BJ (cell line): ENCODE results near the gene ECSIT. TPM values are rescaled to one million over a fixed set of nuclear protein-coding genes. Genes with fewer than 3 reads are reported as not detected.
"Not testable (repeated sequence)": the region's sequence is repeated elsewhere in the genome, so short reads cannot be mapped to it uniquely, and the experiment has no call there.

ENCODE experiments used
- CTCF ChIA-PET: fragments of 350-600 bp; formaldehyde crosslinking; extraction: SDS; loops from one replicate; lab custom pipeline; 2021; ENCODE audit warnings: antibody characterized with exemption, inconsistent platforms; lab: Yijun Ruan, JAX
- POLR2A ChIA-PET: fragments of 300-600 bp; sonication (Branson Sonifier 250); formaldehyde crosslinking; extraction: SDS; loops from one replicate; lab custom pipeline; 2021; ENCODE audit warnings: antibody characterized with exemption; lab: Charles Lee
- DNase-seq: peaks from one replicate; pipeline ENCODE4 v3.0.0-alpha.2; 2011; ENCODE audit warnings: low read depth
- H3K27me3 ChIP-seq: 2 replicates; pipeline ENCODE4 v1.6.0; 2011; ENCODE audit warnings: low read length; ENCODE audit not compliant: control insufficient read depth, insufficient read depth
- H3K36me3 ChIP-seq: 2 replicates; pipeline ENCODE4 v1.5.1; 2011; ENCODE audit warnings: low read length; ENCODE audit not compliant: control insufficient read depth, insufficient read depth
- H3K4me3 ChIP-seq: 2 replicates; pipeline ENCODE4 v1.5.1; 2011; ENCODE audit warnings: low read depth, mild to moderate bottlenecking, control low read depth, low read length
- polyA plus RNA-seq: library from polyadenylated mRNA; depleted of rRNA; stranded (reverse); fragments of >200 nt; gene quantifications from 2 replicates; pipeline ENCODE4 v1.2.3, GENCODE V29; 2011
- TF ChIP-seq, protein P1 (sequence below): IDR thresholded peaks from 2 replicates; pipeline ENCODE4 v1.5.1; 2011; ENCODE audit warnings: low read depth, mild to moderate bottlenecking, control low read depth, inconsistent platforms, low read length, moderate library complexity; ENCODE audit not compliant: insufficient read depth

Gene ECSIT
- polyA plus RNA-seq, 1 experiment, result 45.2 TPM

DNA sequence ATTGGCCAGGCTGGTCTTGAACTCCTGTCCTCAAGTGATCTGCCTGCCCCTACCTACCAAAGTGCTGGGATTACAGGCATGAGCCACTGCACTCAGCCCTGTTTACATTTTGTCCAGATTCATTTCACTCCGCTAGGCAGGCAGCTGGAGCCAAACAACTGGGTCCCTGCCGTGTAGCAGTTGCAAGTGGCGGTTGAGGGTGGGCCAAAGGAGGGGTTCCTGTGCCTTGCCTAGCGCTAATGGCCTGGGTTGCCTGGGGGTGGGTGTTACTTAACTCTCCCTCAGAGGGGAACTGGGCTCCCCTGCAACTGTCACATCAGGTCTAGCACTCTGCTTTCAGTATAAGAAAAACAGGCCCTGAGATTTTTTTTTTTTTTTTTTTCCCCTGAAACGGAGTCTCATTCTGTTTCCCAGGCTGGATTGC lies 41.1 kb upstream of the ECSIT start:
- ChIA-PET POLR2A (no interaction called here), CTCF (interaction anchor here (0.9 to 3.6 kb wide), 2 partner anchors 10 to 18 kb away, joined by 3 to 14 read pairs; partner anchors contain the start of gene ELOF1)
- DNase-seq, result no peak
- Histone ChIP-seq H3K27me3 (no peaks in the 10 kb centered on the region), H3K4me3 (no peak overlapping the region), H3K36me3 (no peaks in the 10 kb centered on the region)
- TF ChIP-seq, protein P1, sequence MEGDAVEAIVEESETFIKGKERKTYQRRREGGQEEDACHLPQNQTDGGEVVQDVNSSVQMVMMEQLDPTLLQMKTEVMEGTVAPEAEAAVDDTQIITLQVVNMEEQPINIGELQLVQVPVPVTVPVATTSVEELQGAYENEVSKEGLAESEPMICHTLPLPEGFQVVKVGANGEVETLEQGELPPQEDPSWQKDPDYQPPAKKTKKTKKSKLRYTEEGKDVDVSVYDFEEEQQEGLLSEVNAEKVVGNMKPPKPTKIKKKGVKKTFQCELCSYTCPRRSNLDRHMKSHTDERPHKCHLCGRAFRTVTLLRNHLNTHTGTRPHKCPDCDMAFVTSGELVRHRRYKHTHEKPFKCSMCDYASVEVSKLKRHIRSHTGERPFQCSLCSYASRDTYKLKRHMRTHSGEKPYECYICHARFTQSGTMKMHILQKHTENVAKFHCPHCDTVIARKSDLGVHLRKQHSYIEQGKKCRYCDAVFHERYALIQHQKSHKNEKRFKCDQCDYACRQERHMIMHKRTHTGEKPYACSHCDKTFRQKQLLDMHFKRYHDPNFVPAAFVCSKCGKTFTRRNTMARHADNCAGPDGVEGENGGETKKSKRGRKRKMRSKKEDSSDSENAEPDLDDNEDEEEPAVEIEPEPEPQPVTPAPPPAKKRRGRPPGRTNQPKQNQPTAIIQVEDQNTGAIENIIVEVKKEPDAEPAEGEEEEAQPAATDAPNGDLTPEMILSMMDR, result no peak

DNA sequence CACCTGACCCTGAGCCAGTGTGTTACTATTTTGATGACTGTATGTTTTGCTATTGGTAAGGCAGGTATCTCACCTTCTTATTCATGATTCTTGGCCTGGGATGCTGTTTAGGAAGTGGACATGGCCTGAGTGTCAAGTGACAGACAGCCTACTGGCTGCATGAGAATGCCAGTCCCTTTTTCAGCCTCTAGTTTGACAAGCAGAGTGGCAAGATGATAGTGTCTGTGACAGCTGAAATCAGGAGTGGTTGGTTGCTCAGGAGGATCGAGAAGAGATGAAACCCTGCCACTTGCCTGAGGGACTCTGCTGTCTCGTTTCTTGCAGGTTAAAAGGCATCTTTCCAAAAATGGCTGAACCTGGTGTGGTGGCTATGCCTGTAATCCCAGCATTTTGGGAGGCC lies 37.2 kb upstream of the ECSIT start:
- DNase-seq, result no peak
- TF ChIP-seq, protein P1, result no peak
- CTCF ChIA-PET, result no interaction called here
- H3K27me3 ChIP-seq, result no peaks in the 10 kb centered on the region
- H3K4me3 ChIP-seq, result no peak overlapping the region
- POLR2A ChIA-PET, result no interaction called here
- H3K36me3 ChIP-seq, result no peaks in the 10 kb centered on the region

DNA sequence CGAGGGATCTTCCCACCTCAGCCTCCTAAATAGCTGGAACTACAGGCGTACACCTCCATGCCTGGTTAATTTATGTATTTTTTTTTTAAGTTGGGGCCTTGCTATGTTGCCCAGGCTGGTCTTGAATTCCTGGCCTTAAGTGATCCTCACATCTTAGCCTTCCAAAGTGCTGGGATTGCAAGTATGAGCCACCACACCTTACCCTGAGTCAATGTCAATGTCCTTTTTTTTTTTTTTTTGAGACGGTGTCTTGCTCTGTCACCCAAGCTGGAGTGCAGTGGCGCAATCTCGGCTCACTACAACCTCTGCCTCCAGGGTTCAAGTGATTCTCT lies 36.7 kb upstream of the ECSIT start:
- POLR2A ChIA-PET, H3K4me3 ChIP-seq, H3K36me3 ChIP-seq, CTCF ChIA-PET, DNase-seq, H3K27me3 ChIP-seq: not testable (repeated sequence)

DNA sequence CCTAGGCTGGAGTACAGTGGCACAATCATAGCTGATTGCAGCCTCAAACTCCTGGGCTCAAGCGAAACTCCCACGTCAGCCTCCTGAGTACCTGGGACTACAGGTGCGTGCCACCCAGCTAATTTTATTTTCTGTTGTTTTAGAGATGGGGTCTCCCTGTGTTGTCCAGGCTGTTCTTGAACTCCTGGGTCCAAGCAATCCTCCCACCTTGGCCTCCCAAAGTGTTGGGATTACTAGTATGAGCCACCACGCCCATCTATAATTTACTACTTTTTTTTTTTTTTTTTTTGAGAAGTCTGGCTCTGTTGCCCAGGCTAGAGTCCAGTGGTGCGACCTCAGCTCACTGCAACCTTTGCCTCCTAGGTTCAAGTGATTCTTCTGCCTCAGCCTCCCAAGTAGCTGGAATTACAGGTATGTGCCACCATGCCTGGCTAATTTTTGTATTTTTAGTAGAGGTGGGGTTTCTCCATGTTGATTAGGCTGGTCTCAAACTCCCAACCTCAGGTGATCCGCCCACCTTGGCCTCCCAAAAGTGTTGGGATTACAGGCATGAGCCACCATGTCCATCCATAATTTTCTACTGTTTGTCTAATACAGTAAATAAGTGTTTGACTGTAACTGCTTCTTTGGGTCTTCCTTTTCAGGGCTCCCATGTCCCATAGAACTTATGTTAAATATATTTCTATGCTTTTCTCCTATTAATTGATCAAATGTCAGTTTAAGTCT lies 35.3 kb upstream of the ECSIT start:
- CTCF ChIA-PET, result interaction anchor here (1.0 to 2.3 kb wide), 2 partner anchors 21 to 24 kb away, joined by 4 to 5 read pairs; no protein-coding TSS in a partner anchor
- H3K36me3 ChIP-seq, H3K4me3 ChIP-seq, H3K27me3 ChIP-seq, DNase-seq, POLR2A ChIA-PET: not testable (repeated sequence)

DNA sequence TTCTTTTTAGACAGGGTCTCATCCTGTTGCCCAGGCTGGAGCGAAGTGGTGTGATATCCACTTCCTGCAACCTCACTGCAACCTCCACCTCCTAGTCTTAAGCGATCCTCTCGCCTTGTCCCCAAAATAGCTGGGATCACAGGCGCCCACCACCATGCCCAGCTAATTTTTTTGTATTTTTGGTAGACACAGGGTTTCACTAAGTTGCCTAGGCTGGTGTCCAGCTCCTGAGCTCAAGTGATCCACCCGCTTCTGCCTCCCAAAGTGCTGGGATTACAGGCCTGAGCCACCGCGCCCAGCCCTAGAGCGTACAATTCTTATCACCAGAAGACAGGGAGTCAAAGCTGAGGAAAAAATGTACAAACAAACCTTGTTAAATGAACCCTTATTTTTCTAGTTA lies 34.6 kb upstream of the ECSIT start:
- Histone ChIP-seq H3K27me3 (no peaks in the 10 kb centered on the region), H3K4me3 (no peak overlapping the region), H3K36me3 (no peaks in the 10 kb centered on the region)
- POLR2A ChIA-PET, result no interaction called here
- TF ChIP-seq, protein P1, result no peak
- CTCF ChIA-PET, result interaction anchor here (1.0 to 2.3 kb wide), 2 partner anchors 22 to 25 kb away, joined by 4 to 5 read pairs; no protein-coding TSS in a partner anchor
- no peak for DNase-seq

GRCh38 chr19:11560404-11561051 lies 31.6 kb upstream of the ECSIT start:
- TF ChIP-seq, protein P1, result peak; percentile 63
- ChIA-PET CTCF (interaction anchor here (0.6 to 3.2 kb wide), 13 partner anchors 8 to 580 kb away, joined by 3 to 19 read pairs (median 4); partner anchors contain the start of genes ACP5, CNN1 and ZNF20), POLR2A (no interaction called here)
- Histone ChIP-seq H3K4me3 (no peak overlapping the region), H3K36me3 (peaks cover 1% of the 10 kb centered on the region), H3K27me3 (no peaks in the 10 kb centered on the region)
- no peak for DNase-seq
